Fibroblast of skin of left quadriceps (primary cell): ENCODE measurements around the gene TAB2.

ENCODE experiments used
- DNase-seq, 2 experiments: peaks; one replicate each; pipeline ENCODE4 v3.0.0-alpha.2; 2013; ENCODE audit warnings: low read depth in 2 of 2

The TAB2 gene

DNA sequence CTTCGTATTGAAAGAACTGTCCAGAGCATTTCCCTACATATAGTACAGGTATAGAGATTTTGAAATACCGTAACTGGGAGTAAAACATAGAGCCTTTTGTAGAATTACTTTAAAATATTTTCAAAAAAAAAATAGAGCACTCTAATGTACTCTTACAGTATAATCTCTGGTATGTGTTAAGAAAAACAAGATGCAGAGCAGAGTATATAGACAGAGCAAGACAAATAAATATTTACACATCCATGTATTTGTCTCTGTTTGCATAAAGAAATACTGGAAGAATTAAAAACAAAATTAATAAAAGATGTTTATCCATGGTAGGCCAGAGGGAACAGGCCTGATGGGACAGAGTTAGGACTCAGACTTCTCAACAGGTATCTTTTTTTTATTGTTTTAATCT is 54.5 kb downstream of the TAB2 start:
- no peak for DNase-seq

GRCh38 chr6:149373511-149373910 is 56.0 kb downstream of the TAB2 start:
- no peak for DNase-seq

DNA sequence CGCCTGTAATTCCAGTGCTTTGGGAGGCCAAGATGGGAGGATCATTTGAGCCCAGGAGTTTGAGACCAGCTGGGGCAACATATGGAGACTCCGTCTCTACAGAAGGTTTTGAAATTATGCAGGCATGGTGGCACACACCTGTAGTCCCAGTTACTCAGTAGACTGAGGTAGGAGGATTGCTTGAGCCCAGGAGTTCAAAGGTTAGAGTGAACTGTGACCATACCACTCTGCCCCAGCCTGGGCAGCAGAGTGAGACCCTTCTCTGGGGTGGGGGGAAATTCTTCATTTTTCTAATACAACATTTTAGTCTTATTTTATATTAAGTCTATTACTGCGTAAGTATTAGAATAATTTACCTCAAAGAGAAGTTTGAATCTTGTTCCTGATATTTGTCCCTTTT is 62.5 kb downstream of the TAB2 start:
- no peak for DNase-seq

- DNase-seq: no peak
Measured at GRCh38 chr6:149380523-149380922, 63.0 kb downstream of the TAB2 start.

GRCh38 chr6:149383371-149383770 is 65.9 kb downstream of the TAB2 start:
- DNase-seq: no peak

DNA sequence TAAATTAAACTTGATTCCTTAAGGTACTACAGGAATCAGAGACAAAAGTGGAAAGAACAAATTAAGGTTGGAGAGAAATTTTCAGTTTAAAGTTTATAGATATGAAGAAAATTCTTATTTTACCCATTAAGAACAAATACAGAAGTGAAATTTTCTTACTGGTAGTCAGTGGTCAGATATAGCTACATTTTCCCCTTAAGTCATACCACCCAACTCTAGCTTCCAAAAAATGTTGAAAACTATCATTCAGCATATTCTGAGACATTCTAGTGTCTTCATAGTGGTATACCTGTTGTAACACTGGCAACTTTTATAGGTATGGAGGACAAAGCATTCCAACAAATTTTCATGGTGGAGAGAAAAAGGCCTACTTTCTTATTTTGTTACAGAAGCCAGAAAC is 67.0 kb downstream of the TAB2 start:
- no peak for DNase-seq

GRCh38 chr6:149385998-149386646 is 68.6 kb downstream of the TAB2 start:
- DNase-seq: no peak

- no peak for DNase-seq
Measured at GRCh38 chr6:149387779-149388512, 70.4 kb downstream of the TAB2 start.

- no peak for DNase-seq
Measured at GRCh38 chr6:149389509-149390297, 72.2 kb downstream of the TAB2 start.

- DNase-seq: no peak
Measured at GRCh38 chr6:149392093-149392492, 74.6 kb downstream of the TAB2 start.

GRCh38 chr6:149392535-149392934 is 75.0 kb downstream of the TAB2 start:
- no peak for DNase-seq

DNA sequence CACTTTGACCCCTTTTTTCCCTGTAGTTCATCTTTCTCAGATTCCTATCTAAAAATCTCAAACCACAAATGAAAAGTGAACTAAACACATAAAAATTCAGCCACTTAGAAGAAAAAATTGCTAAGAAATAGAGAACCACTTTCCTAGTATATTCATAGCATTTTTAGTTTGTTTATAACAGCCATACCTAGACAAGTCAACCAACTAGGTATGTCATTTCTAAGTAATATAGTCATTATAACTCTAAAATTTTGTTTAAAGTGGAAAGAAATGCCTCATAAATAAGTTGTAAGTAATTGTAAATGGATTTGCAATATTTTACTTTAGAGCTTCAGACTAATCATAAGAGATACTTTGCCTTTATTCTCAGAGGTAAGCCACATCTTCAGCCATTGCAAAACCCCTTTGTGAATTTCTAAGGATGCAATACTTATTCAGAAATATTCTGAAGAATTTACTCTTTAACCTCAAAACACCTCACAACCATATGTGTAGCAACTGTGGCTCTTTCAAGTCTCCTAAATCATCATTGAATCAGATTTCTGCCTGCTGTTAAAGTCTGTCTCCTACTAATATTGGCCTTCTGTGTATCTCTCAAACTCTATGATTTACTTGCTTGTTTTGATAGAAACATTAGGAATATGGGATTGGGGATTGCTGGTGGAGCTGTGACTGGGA is 75.6 kb downstream of the TAB2 start:
- peak; percentile 29 to 38 for DNase-seq

DNA sequence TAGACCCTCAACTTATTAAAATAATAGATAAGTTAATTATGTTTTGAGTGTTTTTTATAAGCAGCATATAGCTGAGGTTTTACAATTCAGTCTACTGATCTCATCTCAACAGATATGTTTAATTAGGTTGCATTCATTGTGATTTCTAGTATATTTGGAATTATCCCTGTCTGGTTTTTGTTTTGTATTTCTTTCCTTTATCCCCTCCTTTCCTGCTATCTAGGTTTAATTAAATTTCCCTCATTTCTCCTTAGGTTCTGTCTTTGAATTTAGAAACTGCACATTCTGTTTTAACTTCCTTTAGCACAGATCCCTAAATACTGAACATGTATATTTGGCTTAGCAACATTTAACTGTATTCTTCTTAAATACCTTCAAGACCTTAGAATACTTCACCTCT is 77.7 kb downstream of the TAB2 start:
- DNase-seq: no peak

DNA sequence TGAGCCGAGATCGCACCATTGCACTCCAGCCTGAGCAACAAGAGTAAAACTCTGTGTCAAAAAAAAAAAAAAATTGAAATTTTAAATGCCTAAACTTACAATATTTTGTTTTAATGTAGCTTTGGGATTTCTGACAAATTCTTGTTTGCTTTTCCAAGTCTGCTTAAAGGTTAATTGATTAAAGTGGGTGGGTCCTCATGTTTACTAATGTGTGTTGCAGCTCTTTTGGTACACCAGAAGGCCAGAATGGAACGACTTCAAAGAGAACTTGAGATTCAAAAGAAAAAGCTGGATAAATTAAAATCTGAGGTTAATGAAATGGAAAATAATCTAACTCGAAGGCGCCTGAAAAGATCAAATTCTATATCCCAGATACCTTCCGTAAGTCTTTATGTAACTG is 79.9 kb downstream of the TAB2 start:
- no peak for DNase-seq

DNA sequence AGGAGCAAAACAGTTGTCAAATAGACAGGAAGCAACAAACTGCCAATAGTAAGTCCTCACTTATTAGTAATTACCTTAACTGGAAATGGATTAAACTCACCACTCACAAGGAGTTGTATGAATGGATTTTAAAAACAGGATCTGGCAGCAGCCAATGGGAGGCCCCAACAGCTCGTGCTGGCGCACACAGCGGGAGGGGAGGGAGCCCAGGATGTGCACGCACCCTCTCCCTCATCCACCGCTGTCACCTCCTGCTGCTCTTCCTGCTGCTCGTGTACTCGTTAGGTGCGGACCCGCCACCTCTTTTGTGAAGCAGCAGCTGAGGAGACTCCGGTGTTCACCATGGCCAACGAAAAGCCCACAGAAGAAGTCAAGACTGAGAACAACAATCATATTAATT is 82.5 kb downstream of the TAB2 start, which contains the start of gene SUMO4:
TSS of gene SUMO4 (plus strand) at position 213 of the 400 bp plus-strand sequence. CDS start at position 343, 130 bp downstream.
- DNase-seq: no peak

GRCh38 chr6:149403534-149403933 is 86.0 kb downstream of the TAB2 start:
- DNase-seq: no peak

DNA sequence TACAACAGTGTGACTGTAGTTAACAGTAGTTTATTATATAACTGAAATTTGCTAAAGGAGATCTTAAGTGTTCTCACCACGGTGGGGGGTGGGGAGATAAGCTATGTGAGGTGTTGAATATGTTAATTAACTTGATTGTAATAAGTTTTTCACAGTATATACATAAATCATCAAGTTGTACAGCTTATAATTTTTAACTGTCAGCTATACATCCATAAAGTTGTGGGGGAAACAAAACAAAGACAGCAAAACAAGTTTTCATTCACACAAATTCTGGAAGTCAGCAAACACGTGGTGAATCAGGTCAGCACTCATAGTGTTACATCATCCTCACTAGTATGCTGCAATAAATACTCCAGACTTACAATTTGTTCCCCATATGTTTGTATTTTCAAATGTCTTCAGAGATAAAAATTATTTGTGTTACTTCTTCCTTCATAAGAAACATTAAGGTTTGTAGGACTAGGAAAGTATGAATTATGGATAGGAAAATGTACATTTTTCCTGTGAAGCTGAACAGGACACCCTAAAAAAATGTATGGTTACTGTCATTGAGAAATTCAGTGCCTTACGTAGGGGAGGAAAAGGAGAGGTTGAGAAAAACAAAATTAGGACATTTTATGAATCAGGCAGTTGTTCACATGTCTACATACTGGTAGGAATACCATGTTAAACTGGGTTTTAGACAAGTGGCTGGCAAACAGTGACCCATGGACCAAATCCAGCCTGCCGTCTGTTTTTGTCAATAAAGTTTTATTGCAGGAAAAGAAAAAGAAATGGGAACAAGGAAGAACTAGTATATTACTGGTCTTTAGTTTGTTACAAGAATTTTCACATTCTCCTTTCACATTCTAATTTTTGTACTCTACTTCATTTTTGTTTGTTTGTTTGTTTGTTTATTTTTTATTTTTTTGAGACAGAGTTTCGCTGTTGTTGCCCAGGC is 88.6 kb downstream of the TAB2 start:
- DNase-seq: peak; percentile 29 to 31

- no peak for DNase-seq
Measured at GRCh38 chr6:149409617-149410016, 92.1 kb downstream of the TAB2 start.

GRCh38 chr6:149410557-149410956 is 93.0 kb downstream of the TAB2 start:
- no peak for DNase-seq

- DNase-seq: no peak
Measured at GRCh38 chr6:149414009-149414408, 96.5 kb downstream of the TAB2 start.

GRCh38 chr6:149414821-149415220 is 97.3 kb downstream of the TAB2 start:
- DNase-seq: no peak
